AG04449 (cell line): ENCODE measurements around the gene ARPC1A.
"Not testable (repeated sequence)": the region's sequence is repeated elsewhere in the genome, so short reads cannot be mapped to it uniquely, and the experiment has no call there.

ENCODE experiments used
- CTCF ChIA-PET: fragments of 350-600 bp; formaldehyde crosslinking; extraction: SDS; loops from one replicate; lab custom pipeline; 2021; ENCODE audit warnings: antibody characterized with exemption; lab: Yijun Ruan, JAX
- POLR2A ChIA-PET: fragments of 400-600, 350-600 bp; formaldehyde crosslinking; extraction: SDS; loops from one replicate; lab custom pipeline; 2020; ENCODE audit warnings: antibody characterized with exemption, inconsistent platforms; lab: Yijun Ruan, JAX
- DNase-seq: peaks from one replicate; pipeline ENCODE4 v3.0.0-alpha.2; 2010; ENCODE audit warnings: low read depth, low spot score
- H3K4me3 ChIP-seq: 2 replicates; pipeline ENCODE4 v1.5.1; 2011; ENCODE audit warnings: low read depth, mild to moderate bottlenecking, control low read depth, low read length
- TF ChIP-seq, protein P1 (sequence below): IDR thresholded peaks from one replicate; pipeline ENCODE4 v1.5.1; 2011; ENCODE audit warnings: mild to moderate bottlenecking, moderate library complexity, low read length, control low read depth, inconsistent platforms; ENCODE audit not compliant: insufficient read depth; ENCODE audit errors: missing control alignments

The ARPC1A gene

DNA sequence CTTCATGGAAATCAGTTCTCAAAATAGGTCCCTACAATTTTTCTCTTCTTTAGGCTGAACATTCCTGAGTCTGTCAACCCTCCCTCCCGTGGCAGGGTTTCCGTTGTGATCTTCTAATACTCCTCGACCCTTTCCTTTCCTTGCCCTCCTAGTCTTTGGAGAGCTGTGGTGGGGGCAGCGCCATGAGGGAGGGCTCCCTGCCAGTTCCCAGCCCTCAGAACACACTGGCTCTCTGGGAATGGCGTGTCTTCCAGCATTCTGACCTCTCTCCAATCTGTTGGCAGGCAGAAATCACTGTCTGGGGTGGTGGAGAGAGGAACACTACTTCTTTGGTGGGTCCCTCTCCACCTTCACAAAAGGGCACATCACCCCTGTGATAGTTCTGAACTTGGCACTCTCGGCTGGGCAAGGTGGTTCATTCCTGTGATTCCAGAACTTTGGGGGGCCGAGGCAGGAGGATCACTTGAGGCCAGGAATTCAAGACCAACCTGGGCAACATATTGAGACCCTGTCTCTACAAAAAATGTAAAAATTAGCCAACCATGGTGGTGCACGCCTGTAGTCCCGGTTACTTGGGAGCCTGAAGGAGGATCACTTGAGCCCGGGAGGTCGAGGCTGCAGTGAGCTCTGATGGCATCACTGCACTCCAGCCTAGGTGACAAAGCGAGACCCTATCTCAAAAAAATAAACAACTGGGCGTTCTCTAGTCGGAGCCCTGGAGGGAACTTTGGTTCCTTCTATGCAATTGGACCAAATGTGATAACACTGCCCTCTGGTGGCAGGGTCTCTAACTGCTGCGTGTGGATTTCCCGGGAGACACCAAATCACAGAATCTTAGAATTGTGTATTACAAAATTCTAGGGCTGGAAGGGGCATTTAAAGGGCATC, 13.1 kb upstream of the ARPC1A start:
- POLR2A ChIA-PET, result no interaction called here
- no peak for DNase-seq
- CTCF ChIA-PET, result interaction anchor here (0.6 to 11.3 kb wide), 49 partner anchors 8 to 351 kb away, joined by 3 to 217 read pairs (median 4); partner anchors contain the start of gene ARPC1A
- TF ChIP-seq, protein P1, sequence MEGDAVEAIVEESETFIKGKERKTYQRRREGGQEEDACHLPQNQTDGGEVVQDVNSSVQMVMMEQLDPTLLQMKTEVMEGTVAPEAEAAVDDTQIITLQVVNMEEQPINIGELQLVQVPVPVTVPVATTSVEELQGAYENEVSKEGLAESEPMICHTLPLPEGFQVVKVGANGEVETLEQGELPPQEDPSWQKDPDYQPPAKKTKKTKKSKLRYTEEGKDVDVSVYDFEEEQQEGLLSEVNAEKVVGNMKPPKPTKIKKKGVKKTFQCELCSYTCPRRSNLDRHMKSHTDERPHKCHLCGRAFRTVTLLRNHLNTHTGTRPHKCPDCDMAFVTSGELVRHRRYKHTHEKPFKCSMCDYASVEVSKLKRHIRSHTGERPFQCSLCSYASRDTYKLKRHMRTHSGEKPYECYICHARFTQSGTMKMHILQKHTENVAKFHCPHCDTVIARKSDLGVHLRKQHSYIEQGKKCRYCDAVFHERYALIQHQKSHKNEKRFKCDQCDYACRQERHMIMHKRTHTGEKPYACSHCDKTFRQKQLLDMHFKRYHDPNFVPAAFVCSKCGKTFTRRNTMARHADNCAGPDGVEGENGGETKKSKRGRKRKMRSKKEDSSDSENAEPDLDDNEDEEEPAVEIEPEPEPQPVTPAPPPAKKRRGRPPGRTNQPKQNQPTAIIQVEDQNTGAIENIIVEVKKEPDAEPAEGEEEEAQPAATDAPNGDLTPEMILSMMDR, result peak; percentile 76
- H3K4me3 ChIP-seq, result no peak overlapping the region

DNA sequence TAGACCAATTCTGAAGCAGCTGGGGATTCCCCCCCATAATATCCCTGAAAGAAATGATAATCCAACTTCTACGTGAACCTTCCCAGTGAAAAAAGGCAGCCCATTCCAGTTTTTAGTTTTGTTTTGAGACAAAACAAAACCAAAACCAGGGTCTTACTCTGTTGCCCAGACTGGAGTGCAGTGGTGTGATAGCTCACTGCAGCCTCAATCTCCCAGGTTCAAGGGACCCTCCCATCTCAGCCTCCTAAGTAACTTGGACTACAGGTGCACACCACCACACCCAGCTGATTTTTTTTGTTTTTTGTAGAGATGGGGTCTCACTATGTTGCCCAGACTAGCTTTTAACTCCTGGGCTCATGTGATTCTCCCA, 12.5 kb upstream of the ARPC1A start:
- H3K4me3 ChIP-seq, result no peak overlapping the region
- TF ChIP-seq, protein P1, result no peak
- no peak for DNase-seq
- CTCF ChIA-PET, result interaction anchor here (0.6 to 11.3 kb wide), 49 partner anchors 8 to 377 kb away, joined by 3 to 217 read pairs (median 4); partner anchors contain the start of gene ARPC1A
- POLR2A ChIA-PET, result no interaction called here

DNA sequence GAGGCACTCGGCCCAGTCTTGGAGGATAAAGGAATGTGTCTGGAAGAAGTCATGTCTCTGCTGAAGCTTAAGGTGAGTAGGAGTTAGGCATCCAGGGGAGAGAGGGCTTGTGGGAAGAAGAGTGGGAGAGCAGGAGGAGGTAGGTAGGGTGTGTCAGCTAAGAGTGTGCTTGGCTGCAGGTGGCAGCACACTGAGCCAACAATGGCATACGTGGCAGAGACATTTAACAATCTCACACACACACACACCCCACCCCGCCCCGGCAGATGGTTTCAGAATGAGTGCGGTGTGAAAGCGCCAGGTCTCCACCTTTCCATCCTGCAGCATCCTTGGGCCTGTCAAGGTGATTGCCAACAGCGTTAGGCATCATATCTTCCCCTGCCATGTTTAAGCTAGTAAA, 11.2 kb upstream of the ARPC1A start:
- ChIA-PET POLR2A (interaction anchor here (1.1 kb wide), 1 partner anchor 10 kb away, joined by 4 read pairs; no protein-coding TSS in a partner anchor), CTCF (interaction anchor here (0.7 to 11.3 kb wide), 11 partner anchors 9 to 321 kb away, joined by 3 to 217 read pairs (median 11); partner anchors contain the start of gene ARPC1A)
- H3K4me3 ChIP-seq, result no peak overlapping the region
- no peak for DNase-seq
- TF ChIP-seq, protein P1, result no peak

DNA sequence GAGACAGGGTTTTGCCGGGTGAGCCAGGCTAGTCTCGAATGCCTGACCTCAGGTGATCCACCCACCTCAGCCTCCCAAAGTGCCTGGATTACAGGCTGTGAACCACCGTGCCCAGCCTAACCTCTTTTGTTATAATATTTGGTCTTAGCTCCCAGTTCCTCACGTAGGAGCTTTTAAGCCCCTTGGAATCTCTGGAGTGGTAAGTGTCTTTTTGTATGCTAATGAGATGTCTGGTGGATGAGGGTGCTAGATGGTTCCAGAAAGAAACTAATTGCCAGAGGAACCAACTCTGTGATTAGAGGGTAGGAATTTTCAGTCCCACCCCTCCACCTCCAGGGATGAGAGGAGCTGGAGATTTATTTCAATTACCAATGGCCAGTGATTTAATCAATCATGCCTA, 5.3 kb upstream of the ARPC1A start:
- ChIA-PET POLR2A (no interaction called here), CTCF (interaction anchor here (2.0 to 8.1 kb wide), 3 partner anchors 10 to 283 kb away, joined by 5 to 68 read pairs (median 9); no protein-coding TSS in a partner anchor)
- TF ChIP-seq, protein P1, result no peak
- DNase-seq, result no peak
- H3K4me3 ChIP-seq, result no peak overlapping the region

DNA sequence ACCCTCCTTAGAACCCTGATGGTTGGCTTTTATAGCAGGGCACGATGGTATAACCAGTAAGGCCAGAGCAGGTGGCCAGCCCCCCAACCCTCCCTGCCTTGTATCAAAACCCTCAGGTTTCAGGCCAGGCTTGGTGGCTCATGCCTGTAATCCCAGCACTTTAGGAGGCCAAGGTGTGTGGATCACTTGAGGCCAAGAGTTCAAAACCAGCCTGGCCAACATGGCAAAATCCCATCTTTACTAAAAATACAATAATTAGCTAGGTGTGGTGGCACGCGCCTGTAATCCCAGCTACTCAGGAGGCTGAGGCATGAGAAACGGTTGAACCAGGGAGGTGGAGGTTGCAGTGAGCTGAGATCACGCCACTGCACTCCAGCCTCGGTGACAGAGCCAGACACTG, 3.0 kb upstream of the ARPC1A start:
- DNase-seq, POLR2A ChIA-PET, H3K4me3 ChIP-seq: not testable (repeated sequence)
- CTCF ChIA-PET, result interaction anchor here (0.9 to 8.1 kb wide), 2 partner anchors 12 to 299 kb away, joined by 3 to 68 read pairs; no protein-coding TSS in a partner anchor

DNA sequence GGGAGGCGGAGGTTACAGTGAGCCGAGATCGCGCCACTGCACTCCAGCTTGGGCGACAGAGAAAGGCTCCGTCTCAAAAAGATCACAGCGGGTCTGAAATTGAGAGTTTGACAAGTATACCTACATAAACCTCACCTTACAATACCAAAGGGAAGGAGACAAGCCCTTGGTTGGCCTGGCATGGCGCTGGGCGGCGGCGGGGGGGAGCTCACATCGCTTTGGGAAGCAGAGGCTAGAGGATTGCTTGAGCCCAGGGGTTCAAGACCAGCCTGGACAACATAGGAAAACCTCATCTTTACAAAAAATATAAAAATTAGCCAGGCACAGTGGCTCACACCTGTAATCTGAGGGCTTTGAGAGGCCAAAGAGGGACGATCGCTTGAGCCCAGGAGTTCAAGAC, 1.1 kb upstream of the ARPC1A start:
- ChIA-PET CTCF (interaction anchor here (0.8 to 8.1 kb wide), 4 partner anchors 14 to 284 kb away, joined by 3 to 68 read pairs (median 8); partner anchors contain the start of gene BUD31), POLR2A (interaction anchor here (0.7 to 1.0 kb wide), 2 partner anchors 10 to 263 kb away, joined by 4 read pairs; no protein-coding TSS in a partner anchor)
- H3K4me3 ChIP-seq, result no peak overlapping the region; the same call in 1 of the 2 replicates
- DNase-seq, result no peak
- TF ChIP-seq, protein P1, result no peak
